COLO668 (cell line): Measurements from ENCODE around the gene TTC28.
"Not testable (repeated sequence)": the region's sequence is repeated elsewhere in the genome, so short reads cannot be mapped to it uniquely, and the experiment has no call there.

ENCODE experiments used
- DNase-seq: peaks from one replicate; lab custom pipeline; 2025; ENCODE audit not compliant: unreplicated experiment; lab: John Stamatoyannopoulos, UW

Gene TTC28

DNA sequence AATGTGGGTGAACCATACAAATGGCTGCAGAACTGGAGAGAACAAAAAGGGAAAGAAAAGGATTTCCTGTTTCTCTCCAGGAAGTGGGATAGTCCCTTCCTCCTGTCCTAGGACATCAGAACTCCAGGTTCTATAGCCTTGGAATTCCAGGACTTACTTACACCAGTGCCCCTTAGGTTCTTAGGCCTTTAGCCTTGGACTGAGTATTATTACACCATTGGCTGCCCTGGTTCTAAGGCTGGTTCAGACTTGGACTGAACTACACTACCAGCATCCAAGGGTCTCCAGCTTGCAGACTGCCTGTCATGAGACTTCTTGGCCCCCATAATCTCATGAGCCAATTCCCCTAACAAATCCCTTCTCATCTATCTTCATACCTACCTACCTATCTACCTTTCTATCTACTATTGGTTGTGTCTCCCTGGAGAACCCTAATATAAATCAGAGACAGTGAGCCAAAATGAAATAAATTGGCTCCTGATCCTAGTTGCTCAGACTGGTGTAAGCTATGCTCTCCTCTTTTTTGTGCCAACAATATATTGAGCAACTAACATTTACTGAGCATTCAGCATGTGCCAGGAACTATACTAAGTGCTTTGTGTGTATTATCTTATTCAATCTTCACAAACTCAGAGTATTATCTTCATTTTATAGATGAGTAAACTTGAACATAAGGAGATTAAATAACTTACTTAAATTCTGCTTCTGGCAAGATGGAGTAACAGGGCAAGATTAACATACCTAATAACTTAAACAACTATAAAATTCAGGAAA, 303.7 kb downstream of the TTC28 start:
- no peak for DNase-seq

DNA sequence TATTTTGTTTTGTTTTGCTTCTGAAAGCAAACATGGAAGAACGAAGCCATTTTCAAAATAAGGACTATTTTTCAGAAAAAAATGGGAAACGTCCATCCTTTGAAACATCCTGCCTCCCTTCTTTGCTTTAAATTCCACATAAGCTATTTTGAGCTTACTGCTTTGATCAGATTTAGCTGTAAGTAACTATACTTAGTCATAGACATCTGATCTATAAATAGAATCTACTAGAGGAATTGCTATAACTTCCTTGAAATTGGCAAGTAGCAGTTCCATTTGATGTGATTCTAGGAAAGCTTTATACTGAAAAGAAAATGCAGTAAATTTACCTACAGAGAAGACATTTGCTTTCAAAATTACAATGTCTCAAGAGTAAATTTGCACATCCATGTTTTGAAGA, 305.8 kb downstream of the TTC28 start:
- DNase-seq: no peak

DNA sequence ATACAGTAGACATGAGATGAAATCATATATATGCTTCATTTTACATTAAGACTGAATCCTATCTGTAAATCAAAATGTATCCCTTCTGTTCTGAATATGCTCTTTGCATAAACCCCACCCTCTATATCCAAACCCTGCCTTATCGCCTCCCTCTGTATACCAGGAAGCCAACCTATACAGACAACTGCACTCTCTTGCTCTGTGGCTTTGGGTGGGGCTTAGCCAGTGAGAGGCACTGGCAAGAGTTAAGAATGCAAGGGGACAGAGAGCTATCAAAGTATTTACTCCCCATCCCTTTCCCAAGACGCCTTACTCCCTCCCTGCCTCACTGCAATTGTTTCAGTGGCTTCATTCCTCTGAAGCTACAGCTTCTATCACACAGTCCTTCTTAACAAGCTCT, 309.8 kb downstream of the TTC28 start:
- DNase-seq: no peak

DNA sequence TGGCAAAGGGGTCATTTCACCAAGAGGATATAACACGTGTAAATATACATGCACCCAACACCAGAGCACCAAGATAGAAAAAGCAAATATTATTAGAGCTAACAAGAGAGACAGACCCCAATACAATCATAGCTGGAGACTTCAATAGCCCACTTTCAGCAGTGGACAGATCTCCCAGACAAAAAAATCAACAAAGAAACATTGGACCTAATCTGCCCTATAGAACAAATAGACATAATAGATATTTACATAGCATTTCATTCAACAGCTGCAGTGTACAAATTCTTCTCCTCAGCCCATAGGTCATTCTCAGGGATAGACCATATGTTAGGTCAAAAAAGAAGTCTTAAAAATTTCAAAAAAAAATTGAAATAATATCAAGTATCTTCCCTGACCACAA, 312.8 kb downstream of the TTC28 start:
- no peak for DNase-seq

DNA sequence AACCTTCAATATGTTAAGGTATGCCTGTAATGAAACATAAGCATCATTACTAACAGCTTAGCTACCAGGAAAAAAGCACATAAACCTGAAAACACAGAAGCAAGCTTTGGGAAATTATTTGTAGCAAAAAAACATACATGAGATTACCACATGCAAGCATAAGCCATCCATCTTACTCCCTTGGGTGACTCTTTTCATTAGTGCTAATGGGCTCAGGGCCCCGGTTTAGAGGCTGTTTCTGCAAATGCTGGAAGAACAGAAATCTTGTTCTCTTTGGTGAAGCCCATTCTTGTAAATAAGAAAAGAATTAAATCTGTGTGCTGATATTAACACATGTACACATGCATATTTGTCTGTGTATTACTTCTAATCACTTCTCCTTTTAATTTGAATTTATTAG, 314.3 kb downstream of the TTC28 start:
- no peak for DNase-seq

DNA sequence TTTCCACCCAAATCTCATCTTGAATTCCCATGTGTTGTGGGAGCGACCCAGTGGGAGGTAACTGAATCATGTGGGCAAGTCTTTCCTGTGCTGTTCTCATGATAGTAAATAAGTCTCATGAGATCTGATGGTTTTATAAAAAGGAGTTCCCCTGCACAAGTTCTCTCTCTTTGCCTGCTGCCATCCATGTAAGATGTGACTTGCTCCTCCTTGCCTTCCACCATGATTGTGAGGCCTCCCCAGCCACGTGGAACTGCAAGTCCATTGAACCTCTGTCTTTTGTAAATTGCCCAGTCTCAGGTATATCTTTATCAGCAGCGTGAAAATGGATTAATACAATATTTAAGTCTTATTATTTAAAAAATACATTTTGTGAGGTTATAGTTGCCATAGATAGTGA, 315.5 kb downstream of the TTC28 start:
- not testable (repeated sequence) for DNase-seq

DNA sequence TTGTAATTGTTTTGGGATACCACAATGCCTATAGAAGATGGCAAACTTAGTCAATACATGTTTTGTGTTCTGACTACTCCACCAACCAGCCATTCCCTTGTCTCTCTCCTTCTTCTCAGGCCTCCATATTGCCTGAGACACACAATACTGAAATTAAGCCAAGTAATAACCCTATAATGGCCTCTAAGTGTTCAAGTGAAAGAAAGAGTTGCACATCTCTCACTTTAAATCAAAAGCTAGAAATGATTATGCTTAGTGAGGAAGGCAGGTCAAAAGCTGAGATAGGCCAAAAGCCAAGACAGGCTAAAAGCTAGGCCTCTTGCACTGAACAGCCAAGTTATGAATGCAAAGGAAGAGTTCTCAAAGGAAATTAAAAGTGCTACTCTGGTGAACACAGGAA, 318.7 kb downstream of the TTC28 start:
- DNase-seq: no peak

DNA sequence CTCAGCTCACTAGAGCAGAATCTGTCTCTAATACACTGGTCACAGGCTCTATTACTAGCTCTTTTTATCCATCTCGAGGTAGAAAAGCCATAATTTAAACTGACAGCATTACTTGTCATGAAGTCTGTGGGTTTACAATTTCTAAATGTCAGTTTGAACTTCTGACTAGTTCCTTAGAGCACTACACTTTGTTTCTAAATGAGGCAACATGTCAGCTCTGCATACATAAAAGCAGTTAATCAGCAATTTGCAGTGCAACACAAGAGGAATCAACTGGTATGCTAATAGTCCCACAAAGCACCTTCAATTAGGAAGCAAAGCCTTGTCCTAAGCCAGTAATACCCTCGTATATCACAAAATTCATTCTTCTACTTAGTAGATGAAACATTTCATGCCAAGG, 321.3 kb downstream of the TTC28 start:
- no peak for DNase-seq

DNA sequence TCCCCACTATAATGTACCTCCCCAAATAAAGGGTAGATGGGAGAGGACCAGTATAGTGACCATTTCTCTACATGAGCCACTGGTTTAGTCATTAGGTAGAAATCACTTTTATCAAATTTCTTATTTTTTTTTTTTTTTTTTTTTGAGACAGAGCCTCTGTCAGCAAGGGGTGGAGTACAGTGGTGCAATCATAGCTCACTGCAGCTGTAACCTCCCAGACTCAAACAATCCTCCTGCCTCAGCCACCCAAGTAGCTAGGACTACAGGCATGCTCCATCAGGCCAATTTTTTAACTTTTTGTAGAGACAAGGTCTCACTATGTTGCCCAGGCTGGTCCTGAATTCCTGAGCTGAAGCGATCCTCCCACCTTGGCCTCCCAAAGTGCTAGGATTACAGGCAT, 322.4 kb downstream of the TTC28 start:
- DNase-seq: no peak

DNA sequence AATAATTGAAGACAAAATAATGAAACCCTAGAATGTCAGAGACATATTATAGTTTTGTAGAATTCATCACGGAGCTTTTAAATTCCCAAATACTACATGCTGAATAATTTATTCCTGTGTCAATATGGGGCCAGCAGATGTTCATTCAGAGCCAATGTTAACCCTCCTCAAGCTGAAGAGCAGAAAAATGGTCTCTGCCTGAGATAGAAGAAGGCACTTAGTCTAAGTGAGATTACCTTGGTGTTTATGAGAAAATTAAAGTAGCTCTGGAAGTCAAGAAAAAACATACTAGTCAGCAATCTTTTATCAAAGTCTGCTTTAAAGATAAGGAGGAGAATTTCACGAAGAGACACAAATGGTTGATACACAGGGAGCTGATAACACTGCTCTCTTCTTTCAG, 328.2 kb downstream of the TTC28 start:
- DNase-seq: no peak

DNA sequence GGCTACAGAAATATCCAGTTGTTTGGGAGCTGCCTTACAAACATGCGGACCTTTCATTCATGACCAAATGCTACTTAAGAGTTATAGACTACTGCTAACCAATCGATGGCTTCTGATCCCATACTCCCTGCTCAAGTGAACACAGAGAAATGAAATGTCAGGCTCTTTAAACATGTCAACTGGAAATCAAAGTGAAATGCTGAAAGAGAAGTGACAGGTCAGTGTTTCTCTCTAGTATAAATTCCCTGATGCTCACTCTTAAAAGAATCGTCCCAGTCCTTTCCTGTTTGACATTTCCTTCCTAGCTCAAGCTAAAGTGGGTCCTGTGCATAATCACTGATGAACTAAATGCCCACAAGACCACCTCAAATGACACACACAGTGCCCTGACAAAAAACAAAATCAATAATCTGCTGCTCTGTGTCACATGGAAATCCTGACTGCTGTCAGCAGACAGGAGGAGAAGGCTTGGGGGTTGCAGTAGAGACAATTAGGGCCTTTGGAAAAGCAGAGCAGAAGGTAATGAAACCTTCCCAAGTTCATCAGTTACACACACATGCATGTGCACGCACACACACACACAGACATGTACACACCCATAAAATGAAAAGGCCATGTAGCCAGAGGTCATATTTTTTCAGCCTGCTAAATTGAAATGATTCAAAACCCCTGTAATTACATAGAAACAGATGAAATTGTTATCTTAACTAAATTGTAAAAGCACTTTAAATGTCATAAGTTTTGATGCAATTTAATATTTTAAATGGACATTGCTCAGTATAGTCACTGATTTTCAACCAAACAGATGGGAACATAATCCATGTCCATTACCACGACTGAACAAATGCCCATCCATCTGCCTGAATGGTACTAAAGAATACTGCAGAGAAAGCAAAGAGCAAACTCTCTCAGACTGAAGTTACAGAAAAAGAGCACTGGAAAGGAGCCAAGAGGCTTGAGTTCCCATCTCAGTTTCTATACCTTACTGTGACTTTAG, 330.7 kb downstream of the TTC28 start:
- no peak for DNase-seq

DNA sequence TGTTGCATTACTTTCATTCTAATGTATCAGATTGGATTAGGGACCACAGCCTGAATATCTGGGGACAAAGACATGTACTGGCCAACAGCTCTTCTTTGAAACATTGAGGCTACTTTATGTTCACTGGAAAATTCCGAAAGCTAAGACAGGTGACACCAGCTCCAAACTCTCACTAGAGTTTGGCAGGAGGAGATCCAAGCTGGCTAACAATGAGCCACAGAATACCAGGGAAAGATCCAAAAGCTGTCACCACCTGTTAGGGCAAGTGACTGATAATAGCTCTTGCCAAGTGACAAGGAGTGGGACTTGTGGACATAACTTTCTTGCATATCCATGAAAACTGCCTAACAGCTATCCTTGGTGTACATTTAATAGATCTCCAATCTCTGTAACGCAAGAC, 333.3 kb downstream of the TTC28 start:
- no peak for DNase-seq

DNA sequence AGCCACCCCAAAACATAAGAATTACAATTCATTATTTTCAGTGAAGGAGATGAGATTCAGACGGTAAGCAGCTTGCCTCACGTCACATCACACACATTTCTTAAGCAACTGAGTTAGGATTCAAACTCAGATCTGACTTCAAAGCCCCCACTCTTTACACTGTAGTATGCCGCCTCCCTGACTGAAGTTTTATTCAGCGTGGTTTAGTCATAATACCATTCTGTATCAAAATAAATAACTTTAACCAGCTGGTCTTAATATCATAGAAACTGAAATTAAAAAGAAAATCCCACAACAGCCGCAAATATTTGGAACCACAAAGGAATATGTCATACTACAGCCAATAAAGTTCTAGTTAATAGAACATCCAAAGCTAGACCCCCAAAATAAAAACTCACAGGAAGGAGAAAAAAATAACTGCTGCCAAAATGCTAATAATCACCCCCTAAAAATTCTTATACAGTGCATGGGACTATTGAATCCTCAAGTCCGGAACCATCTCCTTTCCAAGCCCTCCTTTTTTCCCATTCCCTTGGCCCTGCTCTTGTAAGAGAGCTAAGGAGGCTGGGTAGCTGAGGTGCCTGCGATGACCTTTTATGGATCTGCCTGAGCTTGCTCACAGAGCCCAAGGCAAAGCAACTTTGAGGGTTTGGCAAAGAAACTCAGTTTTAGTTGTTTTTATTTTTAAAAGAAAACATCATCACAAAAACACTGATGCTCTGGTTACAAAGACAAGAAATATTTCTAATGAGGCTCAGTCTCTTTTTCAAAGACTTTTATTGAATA, 334.5 kb downstream of the TTC28 start:
- DNase-seq: no peak

DNA sequence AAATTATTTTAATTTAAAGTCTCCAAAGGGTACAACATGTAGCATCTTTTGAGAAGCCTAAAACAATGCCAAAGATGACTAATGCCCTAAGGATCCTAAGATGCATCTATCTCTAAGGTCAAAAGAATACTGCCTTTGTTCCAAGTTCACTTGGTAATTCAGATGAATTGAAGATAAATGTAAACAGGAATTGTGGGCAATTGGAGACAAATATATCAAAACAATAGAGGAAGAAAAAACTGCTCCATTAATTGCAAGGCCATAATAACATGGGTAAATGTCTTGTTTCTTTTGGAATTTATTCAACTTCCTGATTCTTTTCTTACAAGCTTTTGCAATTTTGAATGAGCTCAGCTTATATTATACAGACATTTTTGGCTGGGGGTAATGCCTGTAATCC, 338.6 kb downstream of the TTC28 start:
- DNase-seq: no peak

DNA sequence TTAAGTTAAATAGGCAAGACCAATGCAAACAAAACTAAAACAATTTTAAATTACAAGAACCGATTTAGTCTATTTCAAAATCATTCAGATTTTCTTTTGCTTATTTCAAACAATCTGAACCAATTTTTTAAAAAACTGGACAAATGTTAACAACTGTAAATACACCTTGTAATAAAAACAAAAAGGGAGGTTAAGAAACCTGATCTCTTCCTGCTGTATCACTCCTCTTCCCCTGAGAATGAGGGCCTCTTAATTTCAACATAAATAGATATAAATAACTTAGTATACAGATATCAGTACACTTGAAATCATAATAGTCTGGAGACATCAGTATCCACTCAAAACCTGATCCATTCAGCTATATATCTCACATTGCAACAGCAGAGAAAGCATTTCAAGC, 346.6 kb downstream of the TTC28 start:
- no peak for DNase-seq

DNA sequence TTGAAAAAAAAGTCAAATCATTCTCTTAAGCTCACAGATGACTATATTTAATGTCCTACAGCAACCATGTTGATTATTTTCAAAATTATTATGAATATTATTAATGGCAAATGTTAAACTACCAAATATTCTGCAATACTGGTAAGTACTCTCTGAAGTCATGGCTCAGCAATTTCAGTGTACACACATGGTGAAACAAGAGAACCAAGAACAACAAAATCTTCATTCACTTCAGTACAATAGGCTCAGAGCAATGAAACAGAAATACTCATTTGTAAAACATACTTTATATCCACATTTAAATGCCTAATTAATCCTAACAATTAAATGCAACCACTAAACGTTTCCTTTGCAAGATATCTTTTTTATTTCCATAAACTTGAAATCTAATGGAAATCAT, 347.2 kb downstream of the TTC28 start:
- DNase-seq: no peak

DNA sequence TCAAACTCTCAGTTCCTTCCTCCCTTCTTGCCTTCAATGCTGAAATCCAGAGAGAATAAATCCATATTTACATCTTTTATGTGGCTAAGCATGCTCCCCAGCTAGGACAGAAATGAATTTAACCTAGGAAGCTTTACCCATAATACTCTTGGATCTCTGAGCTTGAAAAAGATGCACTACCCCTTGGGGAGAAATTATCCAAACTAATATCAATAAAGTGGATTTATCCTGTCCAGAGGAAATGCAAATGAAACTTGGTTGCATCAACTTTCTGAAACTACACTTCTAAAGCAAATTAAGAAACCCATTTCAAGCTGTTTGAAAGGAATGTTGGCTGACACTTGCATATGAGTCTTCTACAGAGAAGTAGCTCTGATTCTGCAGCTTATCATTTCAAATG, 347.9 kb downstream of the TTC28 start:
- DNase-seq: no peak

DNA sequence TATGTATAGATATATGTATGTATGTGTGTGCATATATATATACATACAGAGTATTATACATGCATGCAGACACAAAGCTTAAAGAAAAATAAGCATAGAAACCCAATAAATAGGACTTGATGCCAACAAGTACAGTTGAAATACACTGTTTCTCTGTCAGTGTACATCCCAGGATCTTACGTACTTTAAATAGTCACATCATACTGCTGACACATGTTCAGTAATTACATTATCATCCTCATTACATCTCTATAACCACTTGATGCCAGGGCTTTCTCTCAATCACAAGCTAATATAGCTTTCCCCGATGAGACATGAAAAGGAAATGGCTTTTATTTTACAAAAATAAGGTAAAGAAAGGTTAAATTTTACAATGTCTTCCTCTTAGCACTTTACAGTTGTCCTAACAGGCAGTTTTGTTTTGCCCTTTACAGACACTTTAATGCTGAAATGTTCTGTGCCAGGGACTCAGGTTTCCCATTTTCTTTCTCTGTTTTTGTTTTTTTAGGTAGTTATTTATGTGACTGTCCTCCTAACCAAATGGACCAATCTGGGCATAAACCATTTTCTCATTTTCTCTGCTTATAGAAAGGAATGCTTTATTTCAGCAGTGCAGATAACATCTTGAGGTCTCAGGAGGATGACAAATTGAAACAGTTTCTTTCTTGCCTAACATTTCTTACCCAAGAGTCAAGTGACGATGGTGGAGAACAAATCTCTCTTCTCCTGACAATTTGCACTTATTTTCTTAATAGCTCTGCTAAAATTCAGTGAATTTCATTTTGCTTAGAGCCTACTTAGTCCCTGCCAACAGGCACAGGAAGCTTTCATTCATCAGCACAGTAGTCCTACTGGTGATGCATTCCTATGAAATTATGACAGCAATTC, 350.2 kb downstream of the TTC28 start:
- DNase-seq: no peak

DNA sequence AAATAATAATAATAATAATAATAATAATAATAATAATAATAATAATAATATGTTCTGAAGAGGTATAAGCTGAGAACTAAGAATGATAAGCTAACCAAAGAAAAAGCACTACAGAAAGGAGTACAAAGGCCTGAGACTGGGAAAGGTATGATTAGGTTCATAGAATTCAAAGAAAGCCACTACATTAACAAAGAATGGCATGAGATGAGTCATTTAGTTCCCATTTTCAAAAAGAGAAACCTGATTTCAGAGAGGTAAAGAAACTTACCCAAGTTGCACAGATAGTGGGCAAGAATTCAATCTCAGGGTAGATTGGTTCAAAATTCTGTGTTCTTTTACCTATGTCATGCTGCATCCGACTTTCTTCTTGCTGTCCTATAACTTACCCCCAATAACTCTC, 350.9 kb downstream of the TTC28 start:
- no peak for DNase-seq

DNA sequence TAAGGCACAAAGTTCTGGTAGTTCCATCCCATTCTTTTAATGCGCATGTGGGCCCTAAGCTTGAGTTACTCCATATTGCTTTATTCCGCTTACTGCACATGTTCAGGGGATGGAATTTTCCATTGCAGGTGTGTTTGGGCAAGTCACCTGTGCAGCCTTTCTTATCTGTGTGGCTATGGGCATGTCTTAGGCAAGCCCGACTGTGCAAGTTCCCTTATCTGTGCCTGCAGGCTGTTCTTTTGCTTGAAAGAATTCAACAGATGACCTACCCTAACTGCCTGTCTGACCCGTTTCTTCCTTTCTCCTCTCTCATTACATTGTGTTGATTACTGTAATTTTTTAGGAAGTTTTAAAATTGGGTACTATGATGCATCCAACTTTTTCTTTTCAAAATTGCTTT, 363.6 kb downstream of the TTC28 start:
- DNase-seq: no peak
